Retinal pigment epithelial cell (primary cell): Measurements from ENCODE around the gene KRT72.
"Not testable (repeated sequence)": the region's sequence is repeated elsewhere in the genome, so short reads cannot be mapped to it uniquely, and the experiment has no call there.

Source experiments
- DNase-seq: peaks from one replicate; pipeline ENCODE4 v3.0.0-alpha.2; 2010; ENCODE audit warnings: low read depth
- H3K4me3 ChIP-seq: 2 replicates; pipeline ENCODE4 v1.5.1; 2011; ENCODE audit warnings: mild to moderate bottlenecking, low read length, control low read depth, moderate library complexity
- TF ChIP-seq, protein P1 (sequence below): conservative IDR thresholded peaks from 2 replicates; pipeline ENCODE4 v1.5.1; 2011; ENCODE audit warnings: low read depth, low read length, control low read depth, inconsistent platforms

KRT72 gene

DNA sequence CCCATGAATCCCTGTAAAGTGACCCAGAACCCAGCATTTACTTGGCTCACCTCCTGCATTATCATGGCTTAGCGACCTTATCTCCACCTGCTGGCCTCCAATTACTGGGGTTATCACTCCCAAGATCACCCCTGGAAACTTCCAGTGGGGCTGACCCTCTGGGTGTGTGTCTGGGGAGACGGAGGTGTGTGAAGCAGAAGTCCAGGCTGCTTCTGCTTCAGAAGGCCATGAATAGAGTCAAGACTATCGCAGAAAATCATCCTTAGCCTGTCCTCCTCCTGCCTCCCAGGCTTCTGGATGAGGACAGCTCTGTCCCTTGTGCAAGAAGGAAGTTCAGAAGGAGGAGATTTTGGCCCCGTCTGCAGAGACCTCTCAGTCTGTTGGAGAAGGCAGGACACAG is 408 bp upstream of the KRT72 start:
- TF ChIP-seq, protein P1, sequence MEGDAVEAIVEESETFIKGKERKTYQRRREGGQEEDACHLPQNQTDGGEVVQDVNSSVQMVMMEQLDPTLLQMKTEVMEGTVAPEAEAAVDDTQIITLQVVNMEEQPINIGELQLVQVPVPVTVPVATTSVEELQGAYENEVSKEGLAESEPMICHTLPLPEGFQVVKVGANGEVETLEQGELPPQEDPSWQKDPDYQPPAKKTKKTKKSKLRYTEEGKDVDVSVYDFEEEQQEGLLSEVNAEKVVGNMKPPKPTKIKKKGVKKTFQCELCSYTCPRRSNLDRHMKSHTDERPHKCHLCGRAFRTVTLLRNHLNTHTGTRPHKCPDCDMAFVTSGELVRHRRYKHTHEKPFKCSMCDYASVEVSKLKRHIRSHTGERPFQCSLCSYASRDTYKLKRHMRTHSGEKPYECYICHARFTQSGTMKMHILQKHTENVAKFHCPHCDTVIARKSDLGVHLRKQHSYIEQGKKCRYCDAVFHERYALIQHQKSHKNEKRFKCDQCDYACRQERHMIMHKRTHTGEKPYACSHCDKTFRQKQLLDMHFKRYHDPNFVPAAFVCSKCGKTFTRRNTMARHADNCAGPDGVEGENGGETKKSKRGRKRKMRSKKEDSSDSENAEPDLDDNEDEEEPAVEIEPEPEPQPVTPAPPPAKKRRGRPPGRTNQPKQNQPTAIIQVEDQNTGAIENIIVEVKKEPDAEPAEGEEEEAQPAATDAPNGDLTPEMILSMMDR: no peak
- DNase-seq: no peak
- H3K4me3 ChIP-seq: no peak overlapping the region

- no peak for DNase-seq
- TF ChIP-seq, protein P1: no peak
- H3K4me3 ChIP-seq: no peak overlapping the region
Observed at GRCh38 chr12:52600475-52600874, 788 bp downstream of the KRT72 start.

DNA sequence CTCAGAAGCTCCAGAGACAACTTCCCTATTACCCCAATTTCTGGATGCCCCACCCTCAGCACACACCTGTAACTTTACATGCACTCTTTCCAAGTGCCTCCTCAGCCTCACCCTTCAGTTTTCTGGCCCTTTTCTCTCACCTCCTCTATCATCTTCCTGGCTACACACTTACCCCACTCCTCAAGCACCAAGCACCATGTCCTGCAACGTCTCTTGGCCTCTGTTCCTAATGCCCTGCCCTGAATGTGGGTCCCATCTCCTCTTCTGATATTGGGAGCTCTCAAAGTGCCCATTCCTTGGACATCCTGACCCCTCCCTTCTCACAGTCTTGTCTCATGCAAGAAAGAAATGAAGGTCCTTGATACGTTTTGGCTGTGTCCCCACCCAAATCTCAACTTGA is 1.2 kb downstream of the KRT72 start:
- DNase-seq: no peak
- TF ChIP-seq, protein P1: no peak
- no peak overlapping the region for H3K4me3 ChIP-seq

- TF ChIP-seq, protein P1: no peak
- no peak overlapping the region for H3K4me3 ChIP-seq
- DNase-seq: no peak
Observed at GRCh38 chr12:52598966-52599365, 2.3 kb downstream of the KRT72 start.

GRCh38 chr12:52594237-52594636 is 7.0 kb downstream of the KRT72 start:
- not testable (repeated sequence) for DNase-seq, H3K4me3 ChIP-seq

- no peak overlapping the region for H3K4me3 ChIP-seq
- no peak for DNase-seq
- TF ChIP-seq, protein P1: no peak
Observed at GRCh38 chr12:52591521-52591920, 9.7 kb downstream of the KRT72 start.

- H3K4me3 ChIP-seq: no peak overlapping the region
- no peak for DNase-seq
- TF ChIP-seq, protein P1: no peak
Observed at GRCh38 chr12:52590021-52590420, 11.2 kb downstream of the KRT72 start.

DNA sequence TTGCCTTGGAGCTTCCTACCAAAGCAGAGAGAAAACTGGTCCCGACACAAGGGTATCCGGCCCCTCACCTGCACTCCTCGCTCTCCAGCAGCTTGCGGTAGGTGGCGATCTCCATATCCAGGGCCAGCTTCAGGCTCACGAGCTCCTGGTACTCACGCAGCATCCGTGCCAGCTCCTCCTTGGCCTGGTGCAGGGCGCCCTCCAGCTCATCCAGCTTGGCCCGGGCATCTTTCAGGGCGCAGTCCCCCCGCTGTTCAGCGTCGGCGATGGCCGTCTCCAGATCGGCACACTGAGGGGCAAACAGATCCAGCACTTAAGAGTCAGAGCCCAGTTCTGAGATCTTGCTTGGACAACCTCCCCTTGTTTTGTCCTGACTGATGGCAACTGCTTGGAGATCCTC is 13.7 kb downstream of the KRT72 start:
- DNase-seq: no peak
- no peak overlapping the region for H3K4me3 ChIP-seq
- TF ChIP-seq, protein P1: no peak
